Esophagus muscularis mucosa (tissue), 3 donors: ENCODE results near the gene WDR77.

Experiments
- POLR2A ChIP-seq: fragments of 450-650 bp; IDR thresholded peaks from one replicate; pipeline ENCODE4 v1.6.1; 2017; ENCODE audit warnings: antibody characterized with exemption, moderate library complexity, mild to moderate bottlenecking, low read depth
- TF ChIP-seq, protein P1 (sequence below), 3 experiments: fragments of 200-600 bp in 2 of 3; fragments of 450-650 bp in 1 of 3; sonication (generic) in 2 of 3; IDR thresholded peaks; one replicate each; pipeline ENCODE4 v1.5.1; 2017 to 2019; ENCODE audit warnings: antibody characterized with exemption in 3 of 3, mild to moderate bottlenecking in 2 of 3, moderate library complexity in 1 of 3

DNA sequence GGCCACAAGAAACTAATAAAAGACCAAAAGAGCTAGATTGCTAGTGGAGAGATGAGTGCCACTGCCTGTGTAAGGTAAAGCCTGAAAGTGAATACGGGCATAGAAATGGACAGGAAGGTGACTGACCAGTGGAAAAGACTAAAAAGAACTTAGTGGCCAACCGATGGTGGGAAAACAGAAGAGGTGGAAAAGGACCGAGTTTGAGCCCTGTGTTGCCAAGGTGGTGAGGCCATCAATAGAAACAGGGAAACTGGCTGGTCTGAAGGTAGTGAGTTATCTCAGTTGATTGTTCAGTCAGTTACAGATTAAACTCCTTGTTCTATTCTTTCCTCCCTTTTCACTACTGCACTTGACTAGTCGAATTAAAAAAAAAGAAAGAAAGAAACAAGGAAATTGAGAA lies 2.5 kb downstream of the WDR77 start:
- TF ChIP-seq, protein P1, sequence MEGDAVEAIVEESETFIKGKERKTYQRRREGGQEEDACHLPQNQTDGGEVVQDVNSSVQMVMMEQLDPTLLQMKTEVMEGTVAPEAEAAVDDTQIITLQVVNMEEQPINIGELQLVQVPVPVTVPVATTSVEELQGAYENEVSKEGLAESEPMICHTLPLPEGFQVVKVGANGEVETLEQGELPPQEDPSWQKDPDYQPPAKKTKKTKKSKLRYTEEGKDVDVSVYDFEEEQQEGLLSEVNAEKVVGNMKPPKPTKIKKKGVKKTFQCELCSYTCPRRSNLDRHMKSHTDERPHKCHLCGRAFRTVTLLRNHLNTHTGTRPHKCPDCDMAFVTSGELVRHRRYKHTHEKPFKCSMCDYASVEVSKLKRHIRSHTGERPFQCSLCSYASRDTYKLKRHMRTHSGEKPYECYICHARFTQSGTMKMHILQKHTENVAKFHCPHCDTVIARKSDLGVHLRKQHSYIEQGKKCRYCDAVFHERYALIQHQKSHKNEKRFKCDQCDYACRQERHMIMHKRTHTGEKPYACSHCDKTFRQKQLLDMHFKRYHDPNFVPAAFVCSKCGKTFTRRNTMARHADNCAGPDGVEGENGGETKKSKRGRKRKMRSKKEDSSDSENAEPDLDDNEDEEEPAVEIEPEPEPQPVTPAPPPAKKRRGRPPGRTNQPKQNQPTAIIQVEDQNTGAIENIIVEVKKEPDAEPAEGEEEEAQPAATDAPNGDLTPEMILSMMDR (IDR thresholded peaks at IDR 0.05): no peak
- no peak for TF ChIP-seq POLR2A
